Neuronal stem cell (in vitro differentiated cells): ENCODE results near the gene MLNR.

Experiments used
- DNase-seq: peaks from one replicate; pipeline ENCODE4 v3.0.0-alpha.2; 2013; ENCODE audit warnings: low spot score
- H2AFZ ChIP-seq: one replicate; pipeline ENCODE4 v1.6.1; 2013; ENCODE audit warnings: mild to moderate bottlenecking, low read length, inconsistent platforms
- H2AK5ac ChIP-seq: 2 replicates; pipeline ENCODE4 v1.6.1; 2013; ENCODE audit warnings: low read depth, mild to moderate bottlenecking, inconsistent platforms, low read length, moderate library complexity, mixed read lengths
- H2BK120ac ChIP-seq: 2 replicates; pipeline ENCODE4 v1.6.1; 2013; ENCODE audit warnings: low read depth, mild to moderate bottlenecking, inconsistent platforms, low read length, moderate library complexity, mixed read lengths
- H2BK12ac ChIP-seq: one replicate; pipeline ENCODE4 v1.6.1; 2013; ENCODE audit warnings: low read length, inconsistent platforms
- H2BK15ac ChIP-seq: 2 replicates; pipeline ENCODE4 v1.6.1; 2013; ENCODE audit warnings: mild to moderate bottlenecking, low read length, inconsistent platforms, mixed read lengths
- H2BK5ac ChIP-seq: one replicate; pipeline ENCODE4 v1.6.1; 2013; ENCODE audit warnings: inconsistent platforms, mild to moderate bottlenecking, low read length, moderate library complexity
- H3K14ac ChIP-seq: one replicate; pipeline ENCODE4 v1.6.1; 2013; ENCODE audit warnings: low read length, inconsistent platforms
- H3K18ac ChIP-seq: 2 replicates; pipeline ENCODE4 v1.6.1; 2013; ENCODE audit warnings: low read length, inconsistent platforms
- H3K23ac ChIP-seq: 2 replicates; pipeline ENCODE4 v1.6.1; 2013; ENCODE audit warnings: low read depth, mild to moderate bottlenecking, mixed read lengths, low read length, inconsistent platforms; ENCODE audit not compliant: poor library complexity
- H3K27ac ChIP-seq: replicated peaks from 3 replicates; pipeline ENCODE4 v1.5.1; 2013; ENCODE audit warnings: low read length, inconsistent platforms
- H3K27me3 ChIP-seq, 3 experiments: 2 replicates each; pipeline ENCODE4 v1.6.1; 2013; ENCODE audit warnings: low read length in 3 of 3, mild to moderate bottlenecking in 2 of 3, inconsistent platforms in 1 of 3, low read depth in 1 of 3, mixed read lengths in 1 of 3, moderate library complexity in 1 of 3; ENCODE audit not compliant: control insufficient read depth in 3 of 3, insufficient read depth in 3 of 3
- H3K36me3 ChIP-seq, 2 donors: replicated peaks in 1 of 2; 2 replicates each; pipeline ENCODE4 v1.6.1; 2013; ENCODE audit warnings: low read length in 2 of 2; ENCODE audit not compliant: control insufficient read depth in 2 of 2, insufficient read depth in 2 of 2
- H3K4ac ChIP-seq: 2 replicates; pipeline ENCODE4 v1.6.1; 2013; ENCODE audit warnings: inconsistent platforms, mild to moderate bottlenecking, low read length, moderate library complexity
- H3K4me1 ChIP-seq, 2 donors: 1 replicate in 1 of 2; 2 replicates in 1 of 2; pipeline ENCODE4 v1.6.1; 2013; ENCODE audit warnings: low read length in 2 of 2, low read depth in 1 of 2; ENCODE audit not compliant: control insufficient read depth in 2 of 2, insufficient read depth in 1 of 2
- H3K4me2 ChIP-seq: one replicate; pipeline ENCODE4 v1.6.1; 2013; ENCODE audit warnings: mild to moderate bottlenecking, low read length, inconsistent platforms; ENCODE audit not compliant: insufficient read depth, poor library complexity, severe bottlenecking
- H3K4me3 ChIP-seq, 2 donors: 2 replicates each; pipeline ENCODE4 v1.5.1; 2013; ENCODE audit warnings: low read length in 2 of 2, mild to moderate bottlenecking in 2 of 2, inconsistent platforms in 1 of 2, moderate library complexity in 1 of 2
- H3K79me1 ChIP-seq: one replicate; pipeline ENCODE4 v1.6.1; 2013; ENCODE audit warnings: low read depth, mild to moderate bottlenecking, inconsistent platforms, low read length, moderate library complexity
- H3K9ac ChIP-seq: one replicate; pipeline ENCODE4 v1.6.1; 2013; ENCODE audit warnings: mild to moderate bottlenecking, low read depth, low read length, inconsistent platforms; ENCODE audit not compliant: poor library complexity
- H3K9me3 ChIP-seq, 2 donors: replicated peaks in 1 of 2; 2 replicates each; pipeline versions ENCODE3 to v1.6.1; 2013; ENCODE audit warnings: low read length in 2 of 2, mild to moderate bottlenecking in 2 of 2, inconsistent platforms in 1 of 2, low read depth in 1 of 2, mixed read lengths in 1 of 2, moderate library complexity in 1 of 2; ENCODE audit not compliant: control insufficient read depth in 2 of 2, insufficient read depth in 1 of 2
- H4K8ac ChIP-seq: one replicate; pipeline ENCODE4 v1.6.1; 2013; ENCODE audit warnings: low read depth, mild to moderate bottlenecking, inconsistent platforms, low read length, moderate library complexity
- H4K91ac ChIP-seq: one replicate; pipeline ENCODE4 v1.6.1; 2013; ENCODE audit warnings: low read length, low read depth, mild to moderate bottlenecking, inconsistent platforms; ENCODE audit not compliant: poor library complexity
- WGBS, 2 donors: extraction: QIAGEN DNeasy Blood & Tissue Kit; methylation state at CpG; one replicate each; pipeline ENCODE4 v1.1.7; 2013; ENCODE audit warnings: missing lambda C conversion rate in 2 of 2, mixed read lengths in 1 of 2; ENCODE audit not compliant: insufficient read length in 2 of 2, insufficient replicate concordance in 1 of 2; ENCODE audit errors: extremely low coverage in 2 of 2; 5-methylcytosine and 5-hydroxymethylcytosine counted together

Gene MLNR

GRCh38 chr13:49210114-49210513, 10.0 kb upstream of the MLNR start:
- H3K27ac ChIP-seq: no peak overlapping the region
- H4K8ac ChIP-seq: no peak overlapping the region
- no peak overlapping the region for H2BK120ac ChIP-seq
- no peak overlapping the region for H2BK12ac ChIP-seq
- no peak overlapping the region for H2BK15ac ChIP-seq
- no peak overlapping the region for H2AFZ ChIP-seq
- no peak overlapping the region for H3K23ac ChIP-seq
- H3K36me3 ChIP-seq: peaks cover 5 to 56% of the 10 kb centered on the region in 2 donors
- H3K4me3 ChIP-seq: no peak overlapping the region
- no peaks in the 10 kb centered on the region for H3K79me1 ChIP-seq
- no peak overlapping the region for H3K4ac ChIP-seq
- no peaks in the 10 kb centered on the region for H3K27me3 ChIP-seq
- no peak overlapping the region for H2BK5ac ChIP-seq
- no peak overlapping the region for H3K4me2 ChIP-seq
- H3K18ac ChIP-seq: no peak overlapping the region
- H4K91ac ChIP-seq: no peak overlapping the region
- no peak for DNase-seq
- no peak overlapping the region for H3K9ac ChIP-seq
- no peak overlapping the region for H2AK5ac ChIP-seq
- H3K9me3 ChIP-seq: no peaks in the 10 kb centered on the region
- peaks cover 0 to 10% of the 10 kb centered on the region in 2 donors for H3K4me1 ChIP-seq
- no CpG with 5 or more reads among the region's 1 CpG for WGBS, 2 donors
- H3K14ac ChIP-seq: no peak overlapping the region

- H2AK5ac ChIP-seq: no peak overlapping the region
Observed at GRCh38 chr13:49210669-49211068, 9.5 kb upstream of the MLNR start.

GRCh38 chr13:49213539-49213938, 6.6 kb upstream of the MLNR start:
- no peak overlapping the region for H3K27ac ChIP-seq
- H3K4me3 ChIP-seq: no peak overlapping the region
- H2BK12ac ChIP-seq: no peak overlapping the region
- H2BK5ac ChIP-seq: no peak overlapping the region
- no peak overlapping the region for H3K23ac ChIP-seq
- WGBS, 2 donors: no CpG with 5 or more reads among the region's 1 CpG
- no peak overlapping the region for H2AFZ ChIP-seq
- no peak for DNase-seq
- peaks cover 0 to 22% of the 10 kb centered on the region in 2 donors for H3K36me3 ChIP-seq
- peaks cover 2 to 10% of the 10 kb centered on the region in 2 donors for H3K4me1 ChIP-seq
- H3K18ac ChIP-seq: no peak overlapping the region
- H3K4me2 ChIP-seq: no peak overlapping the region
- H2BK15ac ChIP-seq: no peak overlapping the region
- no peak overlapping the region for H4K91ac ChIP-seq
- H2AK5ac ChIP-seq: no peak overlapping the region
- H3K79me1 ChIP-seq: no peaks in the 10 kb centered on the region
- no peak overlapping the region for H3K4ac ChIP-seq
- H3K9me3 ChIP-seq: peaks cover 0 to 2% of the 10 kb centered on the region in 2 donors
- peaks cover 3 to 23% (median 18%) of the 10 kb centered on the region in 3 experiments for H3K27me3 ChIP-seq
- H2BK120ac ChIP-seq: no peak overlapping the region
- H4K8ac ChIP-seq: no peak overlapping the region
- no peak overlapping the region for H3K9ac ChIP-seq
- H3K14ac ChIP-seq: no peak overlapping the region

More at GRCh38 chr13:49210669-49211068, 9.5 kb upstream of the MLNR start:
- H4K8ac ChIP-seq: no peak overlapping the region
- H3K27me3 ChIP-seq: no peaks in the 10 kb centered on the region
- no peaks in the 10 kb centered on the region for H3K9me3 ChIP-seq
- no peak overlapping the region for H3K23ac ChIP-seq
- H3K4me3 ChIP-seq: no peak overlapping the region
- H2BK120ac ChIP-seq: no peak overlapping the region
- H3K4me1 ChIP-seq: peaks cover 0 to 10% of the 10 kb centered on the region in 2 donors
- no peaks in the 10 kb centered on the region for H3K79me1 ChIP-seq
- no peak overlapping the region for H4K91ac ChIP-seq
- H2BK15ac ChIP-seq: no peak overlapping the region
- no peak overlapping the region for H2BK5ac ChIP-seq
- DNase-seq: no peak
- H3K14ac ChIP-seq: no peak overlapping the region
- WGBS, 2 donors: no CpG with 5 or more reads among the region's 5 CpGs
- H2BK12ac ChIP-seq: no peak overlapping the region
- H3K36me3 ChIP-seq: peaks cover 5 to 51% of the 10 kb centered on the region in 2 donors
- no peak overlapping the region for H3K4ac ChIP-seq
- no peak overlapping the region for H3K4me2 ChIP-seq
- no peak overlapping the region for H3K9ac ChIP-seq
- H2AFZ ChIP-seq: no peak overlapping the region
- no peak overlapping the region for H3K18ac ChIP-seq
- H3K27ac ChIP-seq: no peak overlapping the region

GRCh38 chr13:49213997-49214916, 5.9 kb upstream of the MLNR start:
- no peak overlapping the region for H3K23ac ChIP-seq
- no peak overlapping the region for H4K8ac ChIP-seq
- H2AFZ ChIP-seq: peak overlapping the region; percentile 88
- no peak overlapping the region for H2BK5ac ChIP-seq
- H3K36me3 ChIP-seq: peaks cover 0 to 15% of the 10 kb centered on the region in 2 donors
- H2BK12ac ChIP-seq: no peak overlapping the region
- no peak overlapping the region for H3K27ac ChIP-seq
- H3K18ac ChIP-seq: no peak overlapping the region
- no peak overlapping the region for H3K9ac ChIP-seq
- no CpG with 5 or more reads among the region's 6 CpGs for WGBS, 2 donors
- H3K4me2 ChIP-seq: no peak overlapping the region
- H3K9me3 ChIP-seq: peaks cover 0 to 5% of the 10 kb centered on the region in 2 donors
- H2BK15ac ChIP-seq: no peak overlapping the region
- peaks cover 3 to 10% of the 10 kb centered on the region in 2 donors for H3K4me1 ChIP-seq
- no peak overlapping the region for H3K4ac ChIP-seq
- no peak overlapping the region for H2BK120ac ChIP-seq
- no peak for DNase-seq
- H4K91ac ChIP-seq: no peak overlapping the region
- peaks cover 5 to 30% (median 25%) of the 10 kb centered on the region in 3 experiments for H3K27me3 ChIP-seq
- H3K4me3 ChIP-seq: no peak overlapping the region
- H3K14ac ChIP-seq: no peak overlapping the region
- no peak overlapping the region for H2AK5ac ChIP-seq
- H3K79me1 ChIP-seq: no peaks in the 10 kb centered on the region
